Measurements from ENCODE around the gene COPA. TPM values are rescaled to one million over a fixed set of nuclear protein-coding genes. Genes with fewer than 3 reads are reported as not detected.

COPA gene
- total RNA-seq, 1 experiment from 2014 or later: 118 TPM

DNA sequence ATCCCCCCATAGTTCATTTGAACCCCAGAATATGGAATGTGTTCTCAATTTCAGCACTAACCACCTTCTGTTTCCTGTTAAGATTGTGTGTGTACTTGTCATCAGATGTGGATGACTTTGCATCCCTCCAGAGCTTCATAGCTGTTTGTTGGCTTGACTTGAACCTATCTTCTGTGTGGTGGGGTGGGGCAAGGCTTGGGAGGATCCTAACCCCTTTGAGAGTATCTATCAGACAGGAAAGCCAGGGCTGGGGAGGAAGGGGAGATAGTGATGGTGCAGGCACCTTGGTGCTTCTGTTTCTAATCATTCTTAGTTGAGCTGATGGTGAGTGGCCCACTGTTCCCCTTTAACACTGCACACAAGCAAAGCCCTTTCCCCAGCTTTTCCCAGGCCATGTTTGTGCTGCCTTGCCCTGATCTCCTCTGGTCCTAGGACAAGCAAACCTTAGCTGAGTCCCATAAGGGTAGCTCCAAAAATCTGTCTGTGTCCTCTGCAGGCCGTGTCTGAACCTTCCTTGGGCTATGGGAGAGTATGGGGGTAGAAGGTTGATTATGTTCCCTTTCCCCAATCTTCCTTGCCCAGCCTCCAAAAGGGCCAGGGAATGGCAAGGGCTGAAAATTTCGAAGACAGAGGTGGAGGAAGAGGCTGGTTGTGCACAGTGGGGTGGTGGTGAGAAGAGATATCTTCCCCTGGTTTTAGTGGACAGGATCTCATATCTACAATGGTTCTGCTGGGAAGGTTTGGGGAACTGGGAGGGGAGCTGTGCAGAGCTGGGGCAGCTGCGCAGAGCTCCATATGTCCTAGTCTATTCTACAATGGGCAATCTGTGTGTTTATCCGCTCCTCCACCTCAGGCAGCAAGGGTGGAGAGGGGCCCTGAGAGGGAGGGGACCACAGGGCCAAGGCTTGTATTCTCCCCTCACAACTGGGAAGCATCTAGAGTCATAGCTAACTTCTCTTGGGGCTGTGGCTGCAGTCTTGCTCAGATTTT, 25.2 kb upstream of the COPA start:
- no peak overlapping the region for H2BK20ac ChIP-seq (ENCODE audit: low read depth, low read length, poor library complexity, severe bottlenecking)
- Mint-ChIP-seq H3K4me3 (no peak overlapping the region), H3K27ac (peak overlapping the region in 1 of 3 experiments; percentile 72; a peak in 1 of 7 replicates), H3K9me3 (no peaks in the 10 kb centered on the region), H3K4me1 (peaks cover 26 to 52% of the 10 kb centered on the region in 2 experiments), H3K27me3 (ENCODE audit: low read depth) (peaks cover 4% of the 10 kb centered on the region; the same call in 1 of the 2 replicates), H3K36me3 (ENCODE audit: insufficient read depth in 1 of 3, low read depth in 3 of 3) (peaks cover 0 to 2% (median 0%) of the 10 kb centered on the region in 3 experiments; a peak in 1 of 7 replicates)
- H3K4me2 ChIP-seq (ENCODE audit: insufficient read depth, insufficient read length, low read length): no peak overlapping the region
- H3K4ac ChIP-seq (ENCODE audit: low read depth, low read length): no peak overlapping the region
- no peak overlapping the region for H3K56ac ChIP-seq (ENCODE audit: insufficient read length, low read depth, low read length)
- H3K79me1 ChIP-seq (ENCODE audit: insufficient read depth, low read depth, low read length, poor library complexity, severe bottlenecking): no peaks in the 10 kb centered on the region
- WGBS (ENCODE audit: extremely low coverage, insufficient read length, low lambda C conversion rate): no CpG with 5 or more reads among the region's 4 CpGs
- H3K79me2 ChIP-seq (ENCODE audit: insufficient read depth, low read length): no peaks in the 10 kb centered on the region
- no peak overlapping the region for H2BK15ac ChIP-seq (ENCODE audit: low read depth, low read length)
- TF ChIP-seq, protein P1, sequence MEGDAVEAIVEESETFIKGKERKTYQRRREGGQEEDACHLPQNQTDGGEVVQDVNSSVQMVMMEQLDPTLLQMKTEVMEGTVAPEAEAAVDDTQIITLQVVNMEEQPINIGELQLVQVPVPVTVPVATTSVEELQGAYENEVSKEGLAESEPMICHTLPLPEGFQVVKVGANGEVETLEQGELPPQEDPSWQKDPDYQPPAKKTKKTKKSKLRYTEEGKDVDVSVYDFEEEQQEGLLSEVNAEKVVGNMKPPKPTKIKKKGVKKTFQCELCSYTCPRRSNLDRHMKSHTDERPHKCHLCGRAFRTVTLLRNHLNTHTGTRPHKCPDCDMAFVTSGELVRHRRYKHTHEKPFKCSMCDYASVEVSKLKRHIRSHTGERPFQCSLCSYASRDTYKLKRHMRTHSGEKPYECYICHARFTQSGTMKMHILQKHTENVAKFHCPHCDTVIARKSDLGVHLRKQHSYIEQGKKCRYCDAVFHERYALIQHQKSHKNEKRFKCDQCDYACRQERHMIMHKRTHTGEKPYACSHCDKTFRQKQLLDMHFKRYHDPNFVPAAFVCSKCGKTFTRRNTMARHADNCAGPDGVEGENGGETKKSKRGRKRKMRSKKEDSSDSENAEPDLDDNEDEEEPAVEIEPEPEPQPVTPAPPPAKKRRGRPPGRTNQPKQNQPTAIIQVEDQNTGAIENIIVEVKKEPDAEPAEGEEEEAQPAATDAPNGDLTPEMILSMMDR (conservative IDR thresholded peaks at IDR 0.05): no peak
- no peaks in the 10 kb centered on the region for H3K27me3 ChIP-seq (ENCODE audit: insufficient read depth, low read length)
- H2AK5ac ChIP-seq (ENCODE audit: insufficient read length, low read length): no peak overlapping the region
- H3K9me3 ChIP-seq (ENCODE audit: control insufficient read depth, low read depth, low read length): no peaks in the 10 kb centered on the region
- no peaks in the 10 kb centered on the region for H3K4me1 ChIP-seq (ENCODE audit: insufficient read depth, low read length)
- H4K5ac ChIP-seq (ENCODE audit: insufficient read length, low read depth, low read length): no peak overlapping the region
- no peak overlapping the region for H2BK120ac ChIP-seq (ENCODE audit: low read depth, low read length, poor library complexity, severe bottlenecking)
- no peak overlapping the region for H4K8ac ChIP-seq (replicated peaks; ENCODE audit: insufficient read length, low read depth, low read length)
- H3K23ac ChIP-seq (ENCODE audit: insufficient read length, low read depth, low read length): no peak overlapping the region
- no peak overlapping the region for H2BK5ac ChIP-seq (ENCODE audit: insufficient read length, low read length)
- no peak overlapping the region for H3K27ac ChIP-seq (ENCODE audit: insufficient read length, low read depth, low read length)
- H3T11ph ChIP-seq (ENCODE audit: low read length): no peak overlapping the region
- no peak for DNase-seq
- no peak overlapping the region for H3K18ac ChIP-seq (ENCODE audit: insufficient read length, low read depth, low read length)
- no peaks in the 10 kb centered on the region for H4K20me1 ChIP-seq (ENCODE audit: control insufficient read depth, insufficient read depth, insufficient read length)
- no peak overlapping the region; the same call in 1 of the 2 replicates for H3K14ac ChIP-seq (ENCODE audit: insufficient read depth, low read length)
- no peak overlapping the region for H3K9ac ChIP-seq (ENCODE audit: extremely low read depth, insufficient read length, low read length)
- H4K91ac ChIP-seq (ENCODE audit: insufficient read length, low read depth, low read length): no peak overlapping the region
- no peak overlapping the region for H2AFZ ChIP-seq (ENCODE audit: low read length)
- no peak overlapping the region for H2BK12ac ChIP-seq (ENCODE audit: insufficient read length, low read depth, low read length)
- H3K23me2 ChIP-seq (ENCODE audit: insufficient read length, low read depth, low read length, poor library complexity, severe bottlenecking): no peaks in the 10 kb centered on the region

Measured in H9 (cell line).